ENCODE data around the gene DHX30. TPM values are rescaled to one million over a fixed set of nuclear protein-coding genes. Genes with fewer than 3 reads are reported as not detected.

DHX30 gene
- total and polyA plus RNA-seq, 9 of the 15 experiments (the other 6 are each of a cell fraction or from before 2014, with no cell fraction given), result 12.3 to 158 (median 79.0) TPM

DNA sequence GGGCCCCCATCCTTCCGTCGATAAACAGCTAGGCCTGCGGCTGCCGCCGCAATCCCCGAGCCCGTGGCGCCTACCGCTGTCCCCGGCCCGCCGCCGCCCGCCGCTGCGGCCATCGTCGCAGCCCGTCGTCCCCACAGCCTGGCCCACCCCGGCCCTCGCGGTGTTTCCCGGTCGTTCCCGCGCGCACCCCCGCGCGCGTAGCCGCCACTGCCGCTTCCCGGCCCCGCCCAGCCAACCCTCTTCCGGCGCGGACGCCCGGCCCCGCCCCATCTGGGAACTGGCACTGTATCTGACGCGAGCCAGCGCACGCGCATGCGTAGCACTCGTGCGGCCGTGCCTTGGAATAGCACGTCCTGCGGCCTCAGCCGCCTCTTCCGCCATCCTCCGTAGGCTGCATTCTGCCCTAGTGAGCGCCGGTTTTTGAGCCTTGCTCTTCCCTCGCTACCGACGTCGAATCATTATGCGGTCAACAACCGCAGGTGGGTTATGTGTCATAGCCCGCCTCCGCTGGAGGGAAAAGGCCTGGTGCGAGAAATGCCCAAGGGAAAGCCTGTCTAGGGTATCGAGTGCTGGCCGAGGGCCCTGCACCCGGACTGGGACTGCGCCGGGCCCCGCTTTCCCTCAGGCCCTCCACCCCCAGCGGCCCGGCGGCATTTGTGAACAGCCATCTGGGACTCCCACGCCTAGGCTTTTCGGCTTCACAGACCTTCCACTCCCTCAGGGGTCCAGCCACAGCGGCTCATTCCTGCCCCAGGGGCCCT lies 21.1 kb upstream of the DHX30 start, which contains the start of gene SMARCC1 (continued):
- TF ChIP-seq, protein P1, sequence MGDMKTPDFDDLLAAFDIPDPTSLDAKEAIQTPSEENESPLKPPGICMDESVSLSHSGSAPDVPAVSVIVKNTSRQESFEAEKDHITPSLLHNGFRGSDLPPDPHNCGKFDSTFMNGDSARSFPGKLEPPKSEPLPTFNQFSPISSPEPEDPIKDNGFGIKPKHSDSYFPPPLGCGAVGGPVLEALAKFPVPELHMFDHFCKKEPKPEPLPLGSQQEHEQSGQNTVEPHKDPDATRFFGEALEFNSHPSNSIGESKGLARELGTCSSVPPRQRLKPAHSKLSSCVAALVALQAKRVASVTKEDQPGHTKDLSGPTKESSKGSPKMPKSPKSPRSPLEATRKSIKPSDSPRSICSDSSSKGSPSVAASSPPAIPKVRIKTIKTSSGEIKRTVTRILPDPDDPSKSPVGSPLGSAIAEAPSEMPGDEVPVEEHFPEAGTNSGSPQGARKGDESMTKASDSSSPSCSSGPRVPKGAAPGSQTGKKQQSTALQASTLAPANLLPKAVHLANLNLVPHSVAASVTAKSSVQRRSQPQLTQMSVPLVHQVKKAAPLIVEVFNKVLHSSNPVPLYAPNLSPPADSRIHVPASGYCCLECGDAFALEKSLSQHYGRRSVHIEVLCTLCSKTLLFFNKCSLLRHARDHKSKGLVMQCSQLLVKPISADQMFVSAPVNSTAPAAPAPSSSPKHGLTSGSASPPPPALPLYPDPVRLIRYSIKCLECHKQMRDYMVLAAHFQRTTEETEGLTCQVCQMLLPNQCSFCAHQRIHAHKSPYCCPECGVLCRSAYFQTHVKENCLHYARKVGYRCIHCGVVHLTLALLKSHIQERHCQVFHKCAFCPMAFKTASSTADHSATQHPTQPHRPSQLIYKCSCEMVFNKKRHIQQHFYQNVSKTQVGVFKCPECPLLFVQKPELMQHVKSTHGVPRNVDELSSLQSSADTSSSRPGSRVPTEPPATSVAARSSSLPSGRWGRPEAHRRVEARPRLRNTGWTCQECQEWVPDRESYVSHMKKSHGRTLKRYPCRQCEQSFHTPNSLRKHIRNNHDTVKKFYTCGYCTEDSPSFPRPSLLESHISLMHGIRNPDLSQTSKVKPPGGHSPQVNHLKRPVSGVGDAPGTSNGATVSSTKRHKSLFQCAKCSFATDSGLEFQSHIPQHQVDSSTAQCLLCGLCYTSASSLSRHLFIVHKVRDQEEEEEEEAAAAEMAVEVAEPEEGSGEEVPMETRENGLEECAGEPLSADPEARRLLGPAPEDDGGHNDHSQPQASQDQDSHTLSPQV (IDR thresholded peaks at IDR 0.05), result no peak
- TF ChIP-seq NCOA2 (IDR thresholded peaks at IDR 0.05; ENCODE audit: partially characterized antibody in 2 of 2) (no peak), ZNF431 (CRISPR knock-in tag; IDR thresholded peaks at IDR 0.05) (peak; percentile 83), POLR2B (IDR thresholded peaks at IDR 0.05; ENCODE audit: low read depth, partially characterized antibody) (peak; percentile 98), ZNF239 (CRISPR knock-in tag; IDR thresholded peaks at IDR 0.05) (no peak), TAF15 (IDR thresholded peaks at IDR 0.05; ENCODE audit: low read depth, low read length) (no peak), RFX1 (IDR thresholded peaks at IDR 0.05) (no peak), ZNF668 (CRISPR knock-in tag; IDR thresholded peaks at IDR 0.05) (0 out of 2 replicates have a peak, but pooled peaks have one; percentile 53), ZNF197 (CRISPR knock-in tag; IDR thresholded peaks at IDR 0.05; ENCODE audit: low read depth) (no peak), SMC3 (conservative IDR thresholded peaks at IDR 0.05; ENCODE audit: insufficient read depth, low read depth, low read length) (no peak), KAT7 (CRISPR knock-in tag; IDR thresholded peaks at IDR 0.05; ENCODE audit: borderline replicate concordance) (no peak; the same call in 1 of the 2 replicates), SMARCB1 (IDR thresholded peaks at IDR 0.05; ENCODE audit: insufficient read length, low read depth) (no peak), ATF1 (CRISPR knock-in tag; IDR thresholded peaks at IDR 0.05) (peak; percentile 8; the same call in 1 of the 2 replicates), ATF1 (tag; IDR thresholded peaks at IDR 0.05) (peak; percentile 86), KDM5B (IDR thresholded peaks at IDR 0.05; ENCODE audit: insufficient replicate concordance, low read depth, low read length) (peak; percentile 93), SMARCA5 (IDR thresholded peaks at IDR 0.05) (no peak), MEF2D (tag; conservative IDR thresholded peaks at IDR 0.05; ENCODE audit: low read depth) (peak; percentile 47; the same call in 1 of the 2 replicates)
- TF ChIP-seq, protein P2, sequence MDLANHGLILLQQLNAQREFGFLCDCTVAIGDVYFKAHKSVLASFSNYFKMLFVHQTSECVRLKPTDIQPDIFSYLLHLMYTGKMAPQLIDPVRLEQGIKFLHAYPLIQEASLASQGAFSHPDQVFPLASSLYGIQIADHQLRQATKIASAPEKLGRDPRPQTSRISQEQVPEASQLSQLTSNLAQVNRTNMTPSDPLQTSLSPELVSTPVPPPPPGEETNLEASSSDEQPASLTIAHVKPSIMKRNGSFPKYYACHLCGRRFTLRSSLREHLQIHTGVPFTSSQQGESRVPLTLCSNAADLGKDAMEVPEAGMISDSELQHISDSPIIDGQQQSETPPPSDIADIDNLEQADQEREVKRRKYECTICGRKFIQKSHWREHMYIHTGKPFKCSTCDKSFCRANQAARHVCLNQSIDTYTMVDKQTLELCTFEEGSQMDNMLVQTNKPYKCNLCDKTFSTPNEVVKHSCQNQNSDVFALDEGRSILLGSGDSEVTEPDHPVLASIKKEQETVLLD (IDR thresholded peaks at IDR 0.05), result peak; percentile 97
- TF ChIP-seq, protein P3, sequence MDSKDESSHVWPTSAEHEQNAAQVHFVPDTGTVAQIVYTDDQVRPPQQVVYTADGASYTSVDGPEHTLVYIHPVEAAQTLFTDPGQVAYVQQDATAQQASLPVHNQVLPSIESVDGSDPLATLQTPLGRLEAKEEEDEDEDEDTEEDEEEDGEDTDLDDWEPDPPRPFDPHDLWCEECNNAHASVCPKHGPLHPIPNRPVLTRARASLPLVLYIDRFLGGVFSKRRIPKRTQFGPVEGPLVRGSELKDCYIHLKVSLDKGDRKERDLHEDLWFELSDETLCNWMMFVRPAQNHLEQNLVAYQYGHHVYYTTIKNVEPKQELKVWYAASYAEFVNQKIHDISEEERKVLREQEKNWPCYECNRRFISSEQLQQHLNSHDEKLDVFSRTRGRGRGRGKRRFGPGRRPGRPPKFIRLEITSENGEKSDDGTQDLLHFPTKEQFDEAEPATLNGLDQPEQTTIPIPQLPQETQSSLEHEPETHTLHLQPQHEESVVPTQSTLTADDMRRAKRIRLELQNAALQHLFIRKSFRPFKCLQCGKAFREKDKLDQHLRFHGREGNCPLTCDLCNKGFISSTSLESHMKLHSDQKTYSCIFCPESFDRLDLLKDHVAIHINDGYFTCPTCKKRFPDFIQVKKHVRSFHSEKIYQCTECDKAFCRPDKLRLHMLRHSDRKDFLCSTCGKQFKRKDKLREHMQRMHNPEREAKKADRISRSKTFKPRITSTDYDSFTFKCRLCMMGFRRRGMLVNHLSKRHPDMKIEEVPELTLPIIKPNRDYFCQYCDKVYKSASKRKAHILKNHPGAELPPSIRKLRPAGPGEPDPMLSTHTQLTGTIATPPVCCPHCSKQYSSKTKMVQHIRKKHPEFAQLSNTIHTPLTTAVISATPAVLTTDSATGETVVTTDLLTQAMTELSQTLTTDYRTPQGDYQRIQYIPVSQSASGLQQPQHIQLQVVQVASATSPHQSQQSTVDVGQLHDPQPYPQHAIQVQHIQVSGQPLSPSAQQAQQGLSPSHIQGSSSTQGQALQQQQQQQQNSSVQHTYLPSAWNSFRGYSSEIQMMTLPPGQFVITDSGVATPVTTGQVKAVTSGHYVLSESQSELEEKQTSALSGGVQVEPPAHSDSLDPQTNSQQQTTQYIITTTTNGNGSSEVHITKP (IDR thresholded peaks at IDR 0.05; ENCODE audit: partially characterized antibody), result peak; percentile 54
